ENCODE results near the gene TMEM62.
A peak's percentile ranks its signal among the peaks of the same experiment; 100 is the strongest.

TMEM62 gene

GRCh38 chr15:43103907-43104306 lies 29.5 kb upstream of the TMEM62 start:
- H3K79me2 ChIP-seq (ENCODE audit: control insufficient read depth, low read length) = peaks cover 72% of the 10 kb centered on the region
- no peaks in the 10 kb centered on the region for H3F3A ChIP-seq (ENCODE audit: control insufficient read depth, insufficient read depth)
- peaks cover 52% of the 10 kb centered on the region for H3K36me3 ChIP-seq (ENCODE audit: control insufficient read depth, low read length)
- H3K4me3 ChIP-seq (ENCODE audit: low read length) = no peak overlapping the region
- no peaks in the 10 kb centered on the region for H3K9me2 ChIP-seq (replicated peaks; ENCODE audit: control insufficient read depth, low read length)
- TF ChIP-seq CTCF (IDR thresholded peaks at IDR 0.05; ENCODE audit: low read depth, low read length, poor library complexity, severe bottlenecking) (no peak), EZH2phosphoT487 (IDR thresholded peaks at IDR 0.05; ENCODE audit: borderline replicate concordance, low read length) (no peak)
- no peaks in the 10 kb centered on the region for H3K9me3 ChIP-seq (ENCODE audit: control insufficient read depth, insufficient read depth, low read length)
- H3K4me1 ChIP-seq (ENCODE audit: control insufficient read depth, low read length) = peaks cover 20% of the 10 kb centered on the region
- no peak overlapping the region for H3K27ac ChIP-seq (ENCODE audit: low read depth, low read length)
- no peaks in the 10 kb centered on the region for H3K27me3 ChIP-seq (ENCODE audit: control insufficient read depth, low read length)
- H4K20me1 ChIP-seq (ENCODE audit: control insufficient read depth, insufficient read depth, low read depth, low read length) = no peaks in the 10 kb centered on the region
- peak overlapping the region; percentile 82 for H3K4me2 ChIP-seq (ENCODE audit: low read length)

GRCh38 chr15:43104426-43104825 lies 29.0 kb upstream of the TMEM62 start:
- Histone ChIP-seq H3K27me3 (ENCODE audit: control insufficient read depth, low read length) (no peaks in the 10 kb centered on the region), H3K9me2 (replicated peaks; ENCODE audit: control insufficient read depth, low read length) (no peaks in the 10 kb centered on the region), H3K4me3 (ENCODE audit: low read length) (peak overlapping the region; percentile 91), H4K20me1 (ENCODE audit: control insufficient read depth, insufficient read depth, low read depth, low read length) (no peaks in the 10 kb centered on the region), H3K36me3 (ENCODE audit: control insufficient read depth, low read length) (peaks cover 49% of the 10 kb centered on the region), H3K9me3 (ENCODE audit: control insufficient read depth, insufficient read depth, low read length) (no peaks in the 10 kb centered on the region), H3K4me2 (ENCODE audit: low read length) (peak overlapping the region; percentile 82), H3F3A (ENCODE audit: control insufficient read depth, insufficient read depth) (no peaks in the 10 kb centered on the region), H3K79me2 (ENCODE audit: control insufficient read depth, low read length) (peaks cover 67% of the 10 kb centered on the region), H3K27ac (ENCODE audit: low read depth, low read length) (no peak overlapping the region), H3K4me1 (ENCODE audit: control insufficient read depth, low read length) (peaks cover 20% of the 10 kb centered on the region)
- no peak for TF ChIP-seq EZH2phosphoT487 (IDR thresholded peaks at IDR 0.05; ENCODE audit: borderline replicate concordance, low read length)
- TF ChIP-seq CTCF (IDR thresholded peaks at IDR 0.05; ENCODE audit: low read depth, low read length, poor library complexity, severe bottlenecking) = no peak

GRCh38 chr15:43105077-43105736 lies 28.2 kb upstream of the TMEM62 start:
- Histone ChIP-seq H3K27me3 (ENCODE audit: control insufficient read depth, low read length) (no peaks in the 10 kb centered on the region), H3K4me1 (ENCODE audit: control insufficient read depth, low read length) (peaks cover 20% of the 10 kb centered on the region), H3K9me3 (ENCODE audit: control insufficient read depth, insufficient read depth, low read length) (no peaks in the 10 kb centered on the region), H3K9me2 (replicated peaks; ENCODE audit: control insufficient read depth, low read length) (no peaks in the 10 kb centered on the region), H3K36me3 (ENCODE audit: control insufficient read depth, low read length) (peaks cover 43% of the 10 kb centered on the region), H3K79me2 (ENCODE audit: control insufficient read depth, low read length) (peaks cover 60% of the 10 kb centered on the region), H4K20me1 (ENCODE audit: control insufficient read depth, insufficient read depth, low read depth, low read length) (no peaks in the 10 kb centered on the region), H3K4me2 (ENCODE audit: low read length) (peak overlapping the region; percentile 82), H3K27ac (ENCODE audit: low read depth, low read length) (peak overlapping the region; percentile 42), H3F3A (ENCODE audit: control insufficient read depth, insufficient read depth) (no peaks in the 10 kb centered on the region), H3K4me3 (ENCODE audit: low read length) (peak overlapping the region; percentile 91)
- TF ChIP-seq CTCF (IDR thresholded peaks at IDR 0.05; ENCODE audit: low read depth, low read length, poor library complexity, severe bottlenecking) (no peak), EZH2phosphoT487 (IDR thresholded peaks at IDR 0.05; ENCODE audit: borderline replicate concordance, low read length) (no peak)
